NB4 (cell line): Measurements from ENCODE around the gene CFAP46.

ENCODE experiments used
- POLR2A ChIP-seq: IDR thresholded peaks from 2 replicates; pipeline ENCODE4 v1.6.1; 2011; ENCODE audit warnings: mild to moderate bottlenecking; ENCODE audit not compliant: insufficient read length; ENCODE audit errors: extremely low read depth
- TF ChIP-seq, protein P1 (sequence below): IDR thresholded peaks from one replicate; pipeline ENCODE4 v1.5.1; 2012; ENCODE audit warnings: low read depth, low read length

DNA sequence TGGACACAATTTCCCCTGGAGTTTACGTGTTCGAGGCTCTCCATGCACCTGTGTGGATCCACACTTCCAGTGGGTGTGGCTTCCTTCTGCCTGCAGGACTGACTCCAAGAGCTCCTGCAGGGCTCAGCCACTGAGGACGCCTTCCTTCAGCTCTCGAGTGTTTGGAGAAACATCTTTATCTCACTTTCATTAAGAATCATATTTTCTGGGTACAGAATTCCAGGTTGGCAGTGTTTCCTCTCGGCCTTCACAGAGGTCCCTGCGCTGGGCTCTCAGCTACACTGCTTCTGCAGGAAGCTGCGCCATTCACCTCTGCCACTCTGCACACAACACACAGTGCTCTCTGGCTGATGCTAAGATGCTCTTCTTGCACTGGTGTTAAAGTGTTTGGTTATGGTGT lies 86.5 kb downstream of the CFAP46 start:
- TF ChIP-seq, protein P1, sequence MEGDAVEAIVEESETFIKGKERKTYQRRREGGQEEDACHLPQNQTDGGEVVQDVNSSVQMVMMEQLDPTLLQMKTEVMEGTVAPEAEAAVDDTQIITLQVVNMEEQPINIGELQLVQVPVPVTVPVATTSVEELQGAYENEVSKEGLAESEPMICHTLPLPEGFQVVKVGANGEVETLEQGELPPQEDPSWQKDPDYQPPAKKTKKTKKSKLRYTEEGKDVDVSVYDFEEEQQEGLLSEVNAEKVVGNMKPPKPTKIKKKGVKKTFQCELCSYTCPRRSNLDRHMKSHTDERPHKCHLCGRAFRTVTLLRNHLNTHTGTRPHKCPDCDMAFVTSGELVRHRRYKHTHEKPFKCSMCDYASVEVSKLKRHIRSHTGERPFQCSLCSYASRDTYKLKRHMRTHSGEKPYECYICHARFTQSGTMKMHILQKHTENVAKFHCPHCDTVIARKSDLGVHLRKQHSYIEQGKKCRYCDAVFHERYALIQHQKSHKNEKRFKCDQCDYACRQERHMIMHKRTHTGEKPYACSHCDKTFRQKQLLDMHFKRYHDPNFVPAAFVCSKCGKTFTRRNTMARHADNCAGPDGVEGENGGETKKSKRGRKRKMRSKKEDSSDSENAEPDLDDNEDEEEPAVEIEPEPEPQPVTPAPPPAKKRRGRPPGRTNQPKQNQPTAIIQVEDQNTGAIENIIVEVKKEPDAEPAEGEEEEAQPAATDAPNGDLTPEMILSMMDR: no peak
- TF ChIP-seq POLR2A: no peak
